Hepatocyte (in vitro differentiated cells): ENCODE data around the gene STAU1. TPM values are rescaled to one million over a fixed set of nuclear protein-coding genes. Genes with fewer than 3 reads are reported as not detected.

Experiments
- DNase-seq: peaks from one replicate; pipeline ENCODE4 v3.0.0-alpha.2; 2016; ENCODE audit warnings: low spot score
- H2AFZ ChIP-seq: fragments of 200-600 bp; sonication (generic); 2 replicates; pipeline ENCODE4 v1.6.0; 2016; ENCODE audit warnings: antibody characterized with exemption, mild to moderate bottlenecking
- H3K27ac ChIP-seq: fragments of 200-600 bp; sonication (generic); 2 replicates; pipeline ENCODE4 v1.5.1; 2016; ENCODE audit warnings: mild to moderate bottlenecking
- H3K27me3 ChIP-seq: fragments of 200-600 bp; sonication (generic); 2 replicates; pipeline ENCODE4 v1.6.1; 2016
- H3K36me3 ChIP-seq: fragments of 200-600 bp; sonication (generic); replicated peaks from 2 replicates; pipeline ENCODE4 v1.5.1; 2016; ENCODE audit warnings: low read depth; ENCODE audit not compliant: insufficient read depth
- H3K4me1 ChIP-seq: fragments of 200-600 bp; sonication (generic); 2 replicates; pipeline ENCODE4 v1.5.1; 2016; ENCODE audit warnings: mild to moderate bottlenecking, moderate library complexity; ENCODE audit not compliant: insufficient read depth
- H3K4me2 ChIP-seq: fragments of 200-600 bp; sonication (generic); 2 replicates; pipeline ENCODE4 v1.6.0; 2016
- H3K4me3 ChIP-seq: fragments of 200-600 bp; sonication (generic); 2 replicates; pipeline ENCODE4 v1.5.1; 2016; ENCODE audit warnings: mild to moderate bottlenecking
- H3K79me2 ChIP-seq: fragments of 200-600 bp; sonication (generic); 2 replicates; pipeline ENCODE4 v1.6.0; 2017; ENCODE audit warnings: mild to moderate bottlenecking
- H3K9me2 ChIP-seq: fragments of 200-600 bp; sonication (generic); replicated peaks from 2 replicates; pipeline ENCODE4 v1.6.0; 2017; ENCODE audit warnings: mild to moderate bottlenecking; ENCODE audit not compliant: insufficient read depth
- H3K9me3 ChIP-seq: fragments of 200-600 bp; sonication (generic); 2 replicates; pipeline ENCODE4 v1.5.1; 2016; ENCODE audit warnings: low read depth, mild to moderate bottlenecking
- H4K20me1 ChIP-seq: fragments of 200-600 bp; sonication (generic); 2 replicates; pipeline ENCODE4 v1.6.0; 2016; ENCODE audit warnings: mild to moderate bottlenecking; ENCODE audit not compliant: insufficient read depth, poor library complexity, severe bottlenecking
- EZH2 ChIP-seq: fragments of 200-600 bp; sonication (generic); IDR thresholded peaks from 2 replicates; pipeline ENCODE4 v1.6.1; 2016; ENCODE audit warnings: antibody characterized with exemption, mild to moderate bottlenecking, borderline replicate concordance
- EZH2phosphoT487 ChIP-seq: fragments of 200-600 bp; sonication (generic); IDR thresholded peaks from one replicate; pipeline ENCODE4 v1.6.1; 2018; ENCODE audit warnings: antibody characterized with exemption, mild to moderate bottlenecking, low read depth, moderate library complexity; ENCODE audit not compliant: unreplicated experiment, severe bottlenecking
- WGBS: methylation state at CpG from one replicate; pipeline ENCODE4 v1.1.6; 2016; ENCODE audit warnings: low lambda C conversion rate; ENCODE audit errors: missing lambda C conversion rate; 5-methylcytosine and 5-hydroxymethylcytosine counted together
- polyA plus RNA-seq: library from polyadenylated mRNA; unstranded; fragments of >200 nt; fragmentation: Nextera tagmentation; extraction: Ambion mirVana; gene quantifications from 2 replicates; pipeline ENCODE4 v1.2.1, GENCODE V29; 2016
- total RNA-seq: library from RNA; depleted of rRNA; stranded (reverse); fragments of >200 nt; gene quantifications from 2 replicates; pipeline ENCODE4 v1.2.3, GENCODE V29; 2014
- TF ChIP-seq, protein P1 (sequence below): fragments of 200-600 bp; sonication (generic); IDR thresholded peaks from 2 replicates; pipeline ENCODE4 v1.5.1; 2016; ENCODE audit warnings: antibody characterized with exemption, mild to moderate bottlenecking; ENCODE audit not compliant: poor library complexity

STAU1 gene
- total and polyA plus RNA-seq, 2 experiments from 2014 or later, result 72.9 to 84.5 TPM

DNA sequence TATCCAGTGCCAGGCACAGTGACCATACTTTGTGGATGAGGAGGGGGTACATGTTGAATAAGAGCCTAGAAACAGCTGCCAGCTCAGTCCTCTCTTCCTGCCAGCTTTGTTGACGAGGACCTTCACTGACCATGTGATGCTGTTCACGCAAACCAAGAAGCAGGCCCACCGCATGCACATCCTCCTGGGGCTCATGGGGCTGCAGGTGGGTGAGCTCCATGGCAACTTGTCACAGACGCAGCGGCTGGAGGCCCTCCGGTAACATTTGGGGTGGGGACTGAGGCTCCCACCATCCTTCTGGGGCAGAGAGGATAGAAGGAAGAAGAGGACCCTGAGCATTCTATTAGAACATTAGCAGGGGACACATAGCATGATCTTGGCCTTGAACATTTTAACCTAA is 46.7 kb upstream of the STAU1 start:
- no peak for TF ChIP-seq EZH2
- TF ChIP-seq, protein P1, sequence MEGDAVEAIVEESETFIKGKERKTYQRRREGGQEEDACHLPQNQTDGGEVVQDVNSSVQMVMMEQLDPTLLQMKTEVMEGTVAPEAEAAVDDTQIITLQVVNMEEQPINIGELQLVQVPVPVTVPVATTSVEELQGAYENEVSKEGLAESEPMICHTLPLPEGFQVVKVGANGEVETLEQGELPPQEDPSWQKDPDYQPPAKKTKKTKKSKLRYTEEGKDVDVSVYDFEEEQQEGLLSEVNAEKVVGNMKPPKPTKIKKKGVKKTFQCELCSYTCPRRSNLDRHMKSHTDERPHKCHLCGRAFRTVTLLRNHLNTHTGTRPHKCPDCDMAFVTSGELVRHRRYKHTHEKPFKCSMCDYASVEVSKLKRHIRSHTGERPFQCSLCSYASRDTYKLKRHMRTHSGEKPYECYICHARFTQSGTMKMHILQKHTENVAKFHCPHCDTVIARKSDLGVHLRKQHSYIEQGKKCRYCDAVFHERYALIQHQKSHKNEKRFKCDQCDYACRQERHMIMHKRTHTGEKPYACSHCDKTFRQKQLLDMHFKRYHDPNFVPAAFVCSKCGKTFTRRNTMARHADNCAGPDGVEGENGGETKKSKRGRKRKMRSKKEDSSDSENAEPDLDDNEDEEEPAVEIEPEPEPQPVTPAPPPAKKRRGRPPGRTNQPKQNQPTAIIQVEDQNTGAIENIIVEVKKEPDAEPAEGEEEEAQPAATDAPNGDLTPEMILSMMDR, result no peak
- TF ChIP-seq EZH2phosphoT487, result no peak
- DNase-seq, result no peak
- Histone ChIP-seq H3K36me3 (no peaks in the 10 kb centered on the region), H3K27ac (no peak overlapping the region), H4K20me1 (no peaks in the 10 kb centered on the region), H2AFZ (no peak overlapping the region), H3K4me2 (no peak overlapping the region), H3K27me3 (no peaks in the 10 kb centered on the region), H3K4me1 (no peaks in the 10 kb centered on the region), H3K4me3 (no peak overlapping the region), H3K79me2 (no peaks in the 10 kb centered on the region), H3K9me3 (no peaks in the 10 kb centered on the region), H3K9me2 (no peaks in the 10 kb centered on the region)
- WGBS, result 98% methylated on average over 6 of the region's 6 CpGs

DNA sequence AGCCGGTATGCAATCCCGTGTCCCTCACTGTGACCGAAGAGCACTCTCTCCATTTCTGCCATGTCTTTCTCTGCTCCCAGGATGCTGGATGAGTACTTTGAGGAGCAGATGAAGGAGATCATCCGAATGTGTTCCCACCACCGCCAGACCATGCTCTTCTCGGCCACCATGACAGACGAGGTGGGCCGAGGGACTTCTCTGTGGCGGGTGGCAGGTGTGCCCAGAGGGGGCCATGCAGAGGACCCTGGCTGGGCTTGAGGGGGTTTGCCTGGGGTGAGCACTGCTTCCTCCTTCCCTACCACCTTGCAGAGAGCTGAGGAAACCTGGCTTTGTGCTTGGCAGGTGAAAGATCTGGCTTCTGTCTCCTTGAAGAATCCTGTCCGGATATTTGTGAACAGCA is 45.1 kb upstream of the STAU1 start:
- Histone ChIP-seq H3K9me3 (no peaks in the 10 kb centered on the region), H3K27me3 (no peaks in the 10 kb centered on the region), H2AFZ (no peak overlapping the region), H4K20me1 (no peaks in the 10 kb centered on the region), H3K79me2 (no peaks in the 10 kb centered on the region), H3K4me2 (no peak overlapping the region), H3K9me2 (no peaks in the 10 kb centered on the region), H3K4me3 (no peak overlapping the region), H3K4me1 (no peaks in the 10 kb centered on the region), H3K36me3 (no peaks in the 10 kb centered on the region), H3K27ac (no peak overlapping the region)
- 96% methylated on average over 10 of the region's 10 CpGs for WGBS
- DNase-seq, result no peak
- TF ChIP-seq EZH2phosphoT487, result no peak
- TF ChIP-seq EZH2, result no peak
- TF ChIP-seq, protein P1, result no peak

DNA sequence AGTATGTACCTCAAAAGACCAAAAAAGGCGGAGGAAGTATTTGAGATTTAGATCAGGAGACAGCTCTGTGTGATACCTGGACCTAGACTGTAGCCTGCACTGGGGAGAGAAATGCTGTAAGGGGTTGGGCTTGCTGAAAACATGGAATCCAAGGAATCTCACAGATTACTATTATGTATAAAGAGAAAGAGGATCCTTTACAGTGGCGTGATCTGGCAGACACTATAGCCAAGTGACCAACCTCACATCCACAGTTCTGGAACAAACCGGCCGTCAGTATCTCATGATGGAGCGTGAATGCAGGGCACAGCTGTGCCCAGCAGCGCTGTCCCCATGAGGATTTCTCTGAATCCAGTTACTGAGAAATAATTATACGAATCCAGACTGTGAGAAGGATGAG is 43.3 kb upstream of the STAU1 start:
- Histone ChIP-seq H4K20me1 (no peaks in the 10 kb centered on the region), H3K9me2 (no peaks in the 10 kb centered on the region), H3K4me2 (no peak overlapping the region), H3K27me3 (no peaks in the 10 kb centered on the region), H3K4me3 (no peak overlapping the region), H3K36me3 (no peaks in the 10 kb centered on the region), H3K4me1 (no peaks in the 10 kb centered on the region), H3K9me3 (no peaks in the 10 kb centered on the region), H3K27ac (no peak overlapping the region), H2AFZ (no peak overlapping the region), H3K79me2 (no peaks in the 10 kb centered on the region)
- 80% methylated on average over 7 of the region's 7 CpGs for WGBS
- TF ChIP-seq, protein P1, result no peak
- TF ChIP-seq EZH2phosphoT487 (no peak), EZH2 (no peak)
- DNase-seq, result no peak
